CD4-positive, alpha-beta T cell treated with Interleukin-12 subunit alpha and Interleukin-12 subunit beta, for 1 hour (primary cell): ENCODE results near the gene RPS19BP1.
"Not testable (repeated sequence)": the region's sequence is repeated elsewhere in the genome, so short reads cannot be mapped to it uniquely, and the experiment has no call there.

Experiments
- DNase-seq: peaks from one replicate; pipeline ENCODE4 v3.0.0-alpha.2; 2020

Gene RPS19BP1

GRCh38 chr22:39527481-39527961 is 5.0 kb downstream of the RPS19BP1 start:
- DNase-seq = no peak

- DNase-seq = peak; percentile 44
Measured at GRCh38 chr22:39526736-39527171, 5.8 kb downstream of the RPS19BP1 start.

- no peak for DNase-seq
Measured at GRCh38 chr22:39525658-39525975, 6.9 kb downstream of the RPS19BP1 start.

GRCh38 chr22:39524753-39525657 is 7.5 kb downstream of the RPS19BP1 start:
- DNase-seq = no peak

- no peak for DNase-seq
Measured at GRCh38 chr22:39524089-39524752, 8.3 kb downstream of the RPS19BP1 start.

GRCh38 chr22:39522567-39523300 is 9.8 kb downstream of the RPS19BP1 start:
- DNase-seq = peak; percentile 30

- not testable (repeated sequence) for DNase-seq
Measured at GRCh38 chr22:39522091-39522490, 10.5 kb downstream of the RPS19BP1 start.

GRCh38 chr22:39521106-39521885 is 11.3 kb downstream of the RPS19BP1 start:
- DNase-seq = not testable (repeated sequence)

GRCh38 chr22:39520226-39521105 is 12.1 kb downstream of the RPS19BP1 start, which contains the start of gene ATF4:
ATF4 (plus strand) TSS chr22:39520562; CDS start chr22:39521446, 884 bp downstream.
- DNase-seq = peak; percentile 98

- DNase-seq = no peak
Measured at GRCh38 chr22:39519681-39520225, 12.8 kb downstream of the RPS19BP1 start.

- no peak for DNase-seq
Measured at GRCh38 chr22:39518996-39519680, 13.4 kb downstream of the RPS19BP1 start.

GRCh38 chr22:39518144-39518786 is 14.3 kb downstream of the RPS19BP1 start:
- DNase-seq = no peak

- no peak for DNase-seq
Measured at GRCh38 chr22:39517470-39517869, 15.1 kb downstream of the RPS19BP1 start.

- DNase-seq = no peak
Measured at GRCh38 chr22:39515266-39516050, 17.1 kb downstream of the RPS19BP1 start.

- peak; percentile 49 for DNase-seq
Measured at GRCh38 chr22:39514373-39514973, 18.1 kb downstream of the RPS19BP1 start.

- no peak for DNase-seq
Measured at GRCh38 chr22:39513791-39514190, 18.8 kb downstream of the RPS19BP1 start.

GRCh38 chr22:39512026-39512425 is 20.5 kb downstream of the RPS19BP1 start:
- DNase-seq = no peak

GRCh38 chr22:39511226-39511625 is 21.3 kb downstream of the RPS19BP1 start:
- no peak for DNase-seq
